ENCODE data around the gene CCL19. TPM values are rescaled to one million over a fixed set of nuclear protein-coding genes. Genes with fewer than 3 reads are reported as not detected.

CCL19 gene
- total RNA-seq: 1 to 10 TPM in 2 of 4 donors, under 1 TPM in 1, not detected in 1; 0.85 to 5.8 (median 4.8) TPM

DNA sequence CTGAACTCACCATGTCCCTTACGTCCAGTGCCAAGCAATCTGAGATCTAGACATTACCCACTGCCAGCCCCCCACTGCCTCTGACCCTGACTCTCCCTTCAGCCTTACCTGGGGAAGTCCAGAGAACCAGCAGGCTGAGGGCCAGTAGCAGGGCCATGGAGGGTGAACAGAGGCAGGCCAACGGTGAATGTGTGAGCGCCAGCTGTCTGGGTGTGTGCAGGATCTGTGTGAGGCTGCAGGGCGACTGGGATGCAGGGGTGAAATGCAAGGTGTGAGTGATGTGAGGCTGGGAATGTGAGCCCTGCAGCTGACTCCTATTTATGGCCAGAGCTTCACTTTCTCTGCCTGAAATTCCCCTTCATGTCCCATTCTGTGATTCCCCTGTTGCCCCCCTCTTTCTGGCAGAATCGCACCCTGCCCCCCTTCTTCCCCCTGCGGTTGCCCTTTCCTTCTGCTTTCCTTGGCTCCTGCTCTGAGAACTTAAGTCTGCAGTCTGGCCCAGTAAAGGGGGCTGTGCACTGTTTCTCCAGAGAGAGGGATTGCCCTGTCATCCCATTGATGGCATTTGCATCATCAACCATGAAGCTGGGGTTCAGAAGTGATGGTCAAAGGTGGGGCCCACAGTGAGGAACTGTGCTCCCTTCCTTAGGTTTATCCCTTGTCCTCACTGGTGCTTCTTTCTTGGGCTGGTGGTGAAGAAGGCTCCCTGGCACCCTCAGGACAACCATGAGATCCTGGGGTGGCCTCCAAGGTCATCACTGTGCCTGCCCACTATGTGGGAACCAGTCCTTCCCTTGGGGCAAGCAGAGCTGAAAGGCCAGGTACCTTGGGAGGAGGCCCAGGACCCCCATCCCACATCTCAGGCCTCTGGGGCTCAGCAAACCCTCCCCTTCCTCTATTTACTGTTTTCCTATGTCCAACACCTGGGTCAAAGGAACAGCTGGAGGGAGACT, at the start of gene CCL19:
CCL19 (minus strand) TSS at position 294 of the 953 bp plus-strand sequence; CDS start at position 157, 137 bp downstream.
- TF ChIP-seq, protein P1, sequence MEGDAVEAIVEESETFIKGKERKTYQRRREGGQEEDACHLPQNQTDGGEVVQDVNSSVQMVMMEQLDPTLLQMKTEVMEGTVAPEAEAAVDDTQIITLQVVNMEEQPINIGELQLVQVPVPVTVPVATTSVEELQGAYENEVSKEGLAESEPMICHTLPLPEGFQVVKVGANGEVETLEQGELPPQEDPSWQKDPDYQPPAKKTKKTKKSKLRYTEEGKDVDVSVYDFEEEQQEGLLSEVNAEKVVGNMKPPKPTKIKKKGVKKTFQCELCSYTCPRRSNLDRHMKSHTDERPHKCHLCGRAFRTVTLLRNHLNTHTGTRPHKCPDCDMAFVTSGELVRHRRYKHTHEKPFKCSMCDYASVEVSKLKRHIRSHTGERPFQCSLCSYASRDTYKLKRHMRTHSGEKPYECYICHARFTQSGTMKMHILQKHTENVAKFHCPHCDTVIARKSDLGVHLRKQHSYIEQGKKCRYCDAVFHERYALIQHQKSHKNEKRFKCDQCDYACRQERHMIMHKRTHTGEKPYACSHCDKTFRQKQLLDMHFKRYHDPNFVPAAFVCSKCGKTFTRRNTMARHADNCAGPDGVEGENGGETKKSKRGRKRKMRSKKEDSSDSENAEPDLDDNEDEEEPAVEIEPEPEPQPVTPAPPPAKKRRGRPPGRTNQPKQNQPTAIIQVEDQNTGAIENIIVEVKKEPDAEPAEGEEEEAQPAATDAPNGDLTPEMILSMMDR (IDR thresholded peaks at IDR 0.05; ENCODE audit: low read depth): no peak

DNA sequence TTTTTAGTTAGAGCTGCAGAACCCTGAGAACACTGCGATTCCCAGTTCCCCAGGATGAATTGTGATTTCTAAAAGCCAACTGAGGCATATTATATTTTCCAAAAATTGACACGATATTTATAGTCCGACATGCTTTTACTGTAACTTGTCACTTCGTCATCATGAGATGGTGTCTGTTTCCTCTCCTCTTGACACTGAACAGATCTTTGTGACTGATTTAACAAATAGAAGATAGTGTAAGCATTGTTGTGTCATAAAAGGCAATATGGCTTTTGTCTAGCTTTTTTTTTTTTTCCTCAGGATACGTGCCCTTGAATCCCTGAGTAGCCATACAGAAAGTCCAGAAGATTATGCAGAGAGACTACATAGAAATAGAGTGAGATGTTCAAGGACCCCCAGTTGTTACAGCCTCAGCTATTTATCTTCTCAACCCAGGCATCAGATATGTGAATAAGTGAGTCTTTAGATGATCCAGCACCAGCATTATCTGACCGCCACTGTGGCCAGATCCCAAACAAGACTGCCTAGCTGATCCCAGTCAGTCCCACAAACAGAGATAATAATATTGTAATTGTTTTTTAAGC, 46.7 kb upstream of the CCL19 start:
- TF ChIP-seq, protein P1 (IDR thresholded peaks at IDR 0.05; ENCODE audit: low read depth): no peak

DNA sequence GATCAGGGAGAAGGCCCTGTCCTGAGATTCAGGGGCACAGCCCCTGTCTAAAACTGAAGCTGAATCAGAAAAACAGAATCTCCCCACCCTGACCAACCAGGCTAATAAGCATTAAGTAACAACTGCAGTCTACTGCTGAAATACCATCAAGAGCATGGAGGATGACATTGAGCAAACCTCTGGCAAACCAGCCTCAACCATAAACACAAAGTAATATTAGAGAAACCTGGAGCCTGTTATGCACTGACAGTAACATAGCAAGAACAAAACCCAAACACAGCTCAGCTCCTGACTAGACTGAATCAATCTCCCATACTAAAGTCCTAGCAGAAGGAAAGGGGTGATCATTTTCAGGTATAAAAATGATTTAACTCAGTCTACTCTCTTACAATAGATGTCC, 43.6 kb upstream of the CCL19 start:
- TF ChIP-seq, protein P1 (IDR thresholded peaks at IDR 0.05; ENCODE audit: low read depth): no peak

DNA sequence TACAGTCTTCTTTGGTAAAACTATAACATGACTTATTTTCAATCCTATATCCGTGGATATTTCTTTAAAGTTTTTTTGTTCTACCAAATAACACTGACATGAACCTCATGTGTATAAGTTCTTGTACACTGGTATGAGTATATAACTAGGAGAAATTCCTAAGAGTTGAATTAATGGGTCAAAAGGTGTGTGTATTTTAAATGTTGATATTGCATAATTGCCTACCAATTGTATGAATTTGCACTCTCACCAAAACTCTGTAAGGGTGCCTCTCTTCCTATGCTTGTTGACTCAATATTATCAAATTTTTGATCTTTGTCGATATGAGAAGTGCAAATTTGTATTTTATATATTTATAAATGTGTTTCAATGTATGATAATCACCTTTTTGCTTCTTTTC, 41.8 kb upstream of the CCL19 start:
- TF ChIP-seq, protein P1 (IDR thresholded peaks at IDR 0.05; ENCODE audit: low read depth): no peak

DNA sequence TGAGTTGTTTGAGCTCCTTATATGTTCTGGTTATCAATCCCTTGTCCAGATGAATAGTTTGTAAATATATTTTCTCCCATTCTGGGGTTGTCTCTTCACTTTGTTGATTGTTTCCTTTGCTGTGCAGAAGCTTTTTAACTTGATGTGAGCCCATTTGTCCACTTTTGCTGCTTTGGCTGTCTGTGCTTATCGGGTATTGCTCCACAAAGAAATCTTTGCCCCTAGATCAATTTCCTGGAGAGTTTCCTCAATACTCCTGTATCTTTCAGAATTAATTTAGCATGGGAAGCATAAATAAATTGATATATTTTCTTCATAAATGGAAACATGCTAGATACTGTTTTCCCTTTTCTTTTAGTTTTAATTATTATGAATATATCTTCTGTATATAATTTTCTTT, 41.4 kb upstream of the CCL19 start:
- TF ChIP-seq, protein P1 (IDR thresholded peaks at IDR 0.05; ENCODE audit: low read depth): no peak

DNA sequence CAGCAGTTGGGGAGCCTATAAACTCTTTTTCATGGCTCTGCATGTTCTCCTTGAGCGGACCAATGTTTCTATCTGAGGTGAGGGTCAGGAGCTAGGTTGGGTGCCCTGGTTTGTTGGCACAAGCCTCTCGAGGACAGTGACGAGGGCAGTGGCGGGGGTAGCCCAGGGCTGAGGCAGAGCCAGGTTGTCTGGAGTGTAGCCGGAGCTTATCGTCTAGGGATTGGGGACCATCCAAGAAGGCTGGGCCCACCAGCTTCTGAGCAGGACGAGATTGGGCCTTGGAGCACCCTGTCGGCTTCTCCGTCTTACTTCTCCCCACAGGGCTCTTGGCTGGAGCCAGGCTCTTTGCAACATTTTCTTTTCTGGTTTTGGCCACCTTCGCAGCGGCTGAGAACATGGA, 32.1 kb upstream of the CCL19 start:
- TF ChIP-seq, protein P1 (IDR thresholded peaks at IDR 0.05; ENCODE audit: low read depth): no peak

All from subcutaneous adipose tissue (tissue), 4 donors.